ENCODE results near the gene PTH2R. TPM values are rescaled to one million over a fixed set of nuclear protein-coding genes. Genes with fewer than 3 reads are reported as not detected.
"Not testable (repeated sequence)": the region's sequence is repeated elsewhere in the genome, so short reads cannot be mapped to it uniquely, and the experiment has no call there.

PTH2R gene
- total RNA-seq, 4 donors from 2014 or later: not detected

GRCh38 chr2:208379192-208379591 is 27.4 kb upstream of the PTH2R start:
- H3K4me3 ChIP-seq: no peak overlapping the region
- no peak for TF ChIP-seq POLR2A (IDR thresholded peaks at IDR 0.05)
- no peak for TF ChIP-seq EP300 (IDR thresholded peaks at IDR 0.05)
- TF ChIP-seq CTCF (IDR thresholded peaks at IDR 0.05): no peak
- no peaks in the 10 kb centered on the region for H3K4me1 ChIP-seq
- H3K27ac ChIP-seq: no peak overlapping the region
- WGBS, 2 donors: 79 to 92% methylated on average over 3 of the region's 3 CpGs
- H3K27me3 ChIP-seq: no peaks in the 10 kb centered on the region
- no peaks in the 10 kb centered on the region for H3K9me3 ChIP-seq
- H3K36me3 ChIP-seq: no peaks in the 10 kb centered on the region
- DNase-seq (ENCODE audit: low spot score in 2 of 2): no peak

GRCh38 chr2:208384637-208385036 is 22.0 kb upstream of the PTH2R start:
- 62 to 63% methylated on average over 4 of the region's 4 CpGs for WGBS, 2 donors
- no peaks in the 10 kb centered on the region for H3K27me3 ChIP-seq
- DNase-seq (ENCODE audit: low spot score in 2 of 2): no peak
- no peaks in the 10 kb centered on the region for H3K36me3 ChIP-seq
- TF ChIP-seq POLR2A (IDR thresholded peaks at IDR 0.05): no peak
- no peak for TF ChIP-seq EP300 (IDR thresholded peaks at IDR 0.05)
- TF ChIP-seq CTCF (IDR thresholded peaks at IDR 0.05): no peak
- H3K4me3 ChIP-seq: no peak overlapping the region
- no peak overlapping the region for H3K27ac ChIP-seq
- no peaks in the 10 kb centered on the region for H3K9me3 ChIP-seq
- H3K4me1 ChIP-seq: no peaks in the 10 kb centered on the region

- no peaks in the 10 kb centered on the region for H3K9me3 ChIP-seq
- H3K4me3 ChIP-seq: no peak overlapping the region
- no peak overlapping the region for H3K27ac ChIP-seq
- TF ChIP-seq POLR2A (IDR thresholded peaks at IDR 0.05) (no peak), CTCF (IDR thresholded peaks at IDR 0.05) (no peak), EP300 (IDR thresholded peaks at IDR 0.05) (no peak)
- no peaks in the 10 kb centered on the region for H3K27me3 ChIP-seq
- 21 to 25% methylated on average over 2 of the region's 2 CpGs for WGBS, 2 donors
- no peak for DNase-seq (ENCODE audit: low spot score in 2 of 2)
- H3K36me3 ChIP-seq: no peaks in the 10 kb centered on the region
- no peaks in the 10 kb centered on the region for H3K4me1 ChIP-seq
Measured at GRCh38 chr2:208386541-208386940, 20.1 kb upstream of the PTH2R start.

GRCh38 chr2:208389940-208390339 is 16.7 kb upstream of the PTH2R start:
- no peak overlapping the region for H3K27ac ChIP-seq
- peaks cover 0 to 22% (median 0%) of the 10 kb centered on the region in 4 donors for H3K9me3 ChIP-seq
- TF ChIP-seq POLR2A (IDR thresholded peaks at IDR 0.05) (no peak), EP300 (IDR thresholded peaks at IDR 0.05) (no peak), CTCF (IDR thresholded peaks at IDR 0.05) (no peak)
- no peak for DNase-seq (ENCODE audit: low spot score in 2 of 2)
- no peaks in the 10 kb centered on the region for H3K4me1 ChIP-seq
- WGBS, 2 donors: 78 to 84% methylated on average over 3 of the region's 3 CpGs
- no peaks in the 10 kb centered on the region for H3K27me3 ChIP-seq
- H3K36me3 ChIP-seq: no peaks in the 10 kb centered on the region
- H3K4me3 ChIP-seq: no peak overlapping the region

GRCh38 chr2:208392300-208392699 is 14.3 kb upstream of the PTH2R start:
- no peak overlapping the region for H3K4me3 ChIP-seq
- no peaks in the 10 kb centered on the region for H3K4me1 ChIP-seq
- H3K9me3 ChIP-seq: peaks cover 0 to 29% (median 0%) of the 10 kb centered on the region in 4 donors
- TF ChIP-seq EP300 (IDR thresholded peaks at IDR 0.05): no peak
- no peak for TF ChIP-seq CTCF (IDR thresholded peaks at IDR 0.05)
- no peak for TF ChIP-seq POLR2A (IDR thresholded peaks at IDR 0.05)
- H3K27ac ChIP-seq: no peak overlapping the region
- no peaks in the 10 kb centered on the region for H3K36me3 ChIP-seq
- no peak for DNase-seq (ENCODE audit: low spot score in 2 of 2)
- no peaks in the 10 kb centered on the region for H3K27me3 ChIP-seq
- WGBS, 2 donors: 91 to 93% methylated on average over 3 of the region's 3 CpGs

GRCh38 chr2:208396796-208397195 is 9.8 kb upstream of the PTH2R start:
- H3K9me3 ChIP-seq: peaks cover 0 to 29% (median 0%) of the 10 kb centered on the region in 4 donors
- H3K27me3 ChIP-seq; H3K36me3 ChIP-seq; H3K4me3 ChIP-seq; H3K4me1 ChIP-seq; DNase-seq (ENCODE audit: low spot score in 2 of 2); H3K27ac ChIP-seq: not testable (repeated sequence)
- 93 to 97% methylated on average over 4 of the region's 4 CpGs for WGBS, 2 donors

Measured in tibial nerve (tissue), 4 donors.